ENCODE results near the gene RAB3GAP2.

Gene RAB3GAP2

DNA sequence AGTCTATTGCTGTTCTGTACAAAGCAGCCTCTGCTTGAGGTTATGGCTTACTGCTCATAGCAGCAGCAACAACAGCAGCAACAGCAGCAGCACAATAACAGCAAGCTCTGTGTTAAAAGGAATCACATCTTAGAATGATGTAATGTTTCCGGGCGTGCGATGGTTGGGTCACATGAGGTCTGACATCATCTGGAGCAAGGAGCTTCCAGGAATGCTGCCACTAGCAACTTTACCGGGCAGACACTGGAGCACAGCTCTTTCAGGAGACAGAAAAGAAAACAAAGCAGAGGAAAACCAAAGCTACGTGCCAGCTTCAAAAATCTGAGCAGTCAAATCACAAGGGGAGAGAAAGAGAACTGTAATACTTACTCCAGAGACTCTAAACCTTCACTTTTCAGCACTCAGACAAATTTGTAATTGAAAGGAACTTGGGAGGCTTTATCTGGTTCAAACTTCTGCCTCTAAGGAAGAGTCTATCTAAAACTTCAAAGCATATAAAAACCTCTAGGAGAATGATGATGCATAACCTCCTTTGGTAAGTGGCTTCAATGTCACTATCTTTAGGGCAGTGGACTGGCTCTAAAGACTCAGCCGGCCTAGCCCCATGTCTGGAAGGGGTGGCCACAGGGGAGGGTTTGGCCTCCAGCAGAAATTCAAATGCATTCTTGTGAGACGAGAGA is 28.3 kb upstream of the RAB3GAP2 start:
- Histone ChIP-seq H3K9ac (ENCODE audit: insufficient read length, low read depth) (peak overlapping the region; percentile 4), H3K9me3 (ENCODE audit: insufficient read depth, low read length) (no peaks in the 10 kb centered on the region), H3K4me1 (ENCODE audit: insufficient read depth, insufficient read length) (peaks cover 9% of the 10 kb centered on the region), H3K4me3 (ENCODE audit: insufficient read length, low read depth) (peak overlapping the region; percentile 5), H3K27me3 (ENCODE audit: insufficient read depth, insufficient read length) (no peaks in the 10 kb centered on the region), H3K36me3 (ENCODE audit: insufficient read depth, insufficient read length, low read length) (no peaks in the 10 kb centered on the region)
- DNase-seq (ENCODE audit: low read depth, low spot score) = peak; percentile 64
- TF ChIP-seq ZNF274 (IDR thresholded peaks at IDR 0.05; ENCODE audit: low read depth, low read length) = no peak
- no peak for TF ChIP-seq YY1 (IDR thresholded peaks at IDR 0.05; ENCODE audit: insufficient read depth, insufficient read length)
- no peak for TF ChIP-seq SUZ12 (IDR thresholded peaks at IDR 0.05; ENCODE audit: extremely low read depth, insufficient read depth, insufficient read length)

DNA sequence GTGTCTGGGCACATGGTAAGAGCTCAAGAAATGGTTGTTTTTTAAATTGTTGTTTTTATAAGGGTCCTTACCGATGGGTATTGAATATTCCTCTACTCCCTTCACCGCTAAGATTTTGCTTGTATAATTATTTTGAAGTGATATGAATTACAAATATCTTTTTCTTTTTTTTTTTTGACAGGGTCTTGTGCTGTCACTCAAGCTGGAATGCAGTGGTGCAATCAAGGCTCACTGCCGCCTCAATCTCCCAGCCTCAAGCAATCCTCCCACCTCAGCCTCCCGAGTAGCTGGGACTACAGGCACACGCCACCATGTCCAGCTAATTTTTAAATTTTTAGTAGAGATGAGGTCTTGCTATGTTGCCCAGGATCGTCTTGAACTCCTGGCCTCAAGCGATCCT is 27.1 kb upstream of the RAB3GAP2 start:
- Histone ChIP-seq H3K4me3 (ENCODE audit: insufficient read length, low read depth) (no peak overlapping the region), H3K4me1 (ENCODE audit: insufficient read depth, insufficient read length) (peaks cover 9% of the 10 kb centered on the region), H3K36me3 (ENCODE audit: insufficient read depth, insufficient read length, low read length) (no peaks in the 10 kb centered on the region), H3K9ac (ENCODE audit: insufficient read length, low read depth) (no peak overlapping the region), H3K9me3 (ENCODE audit: insufficient read depth, low read length) (no peaks in the 10 kb centered on the region), H3K27me3 (ENCODE audit: insufficient read depth, insufficient read length) (no peaks in the 10 kb centered on the region)
- no peak for DNase-seq (ENCODE audit: low read depth, low spot score)
- no peak for TF ChIP-seq YY1 (IDR thresholded peaks at IDR 0.05; ENCODE audit: insufficient read depth, insufficient read length)
- no peak for TF ChIP-seq SUZ12 (IDR thresholded peaks at IDR 0.05; ENCODE audit: extremely low read depth, insufficient read depth, insufficient read length)
- no peak for TF ChIP-seq ZNF274 (IDR thresholded peaks at IDR 0.05; ENCODE audit: low read depth, low read length)

- no peaks in the 10 kb centered on the region for H3K27me3 ChIP-seq (ENCODE audit: insufficient read depth, insufficient read length)
- H3K36me3 ChIP-seq (ENCODE audit: insufficient read depth, insufficient read length, low read length) = no peaks in the 10 kb centered on the region
- peaks cover 9% of the 10 kb centered on the region for H3K4me1 ChIP-seq (ENCODE audit: insufficient read depth, insufficient read length)
- no peak for TF ChIP-seq YY1 (IDR thresholded peaks at IDR 0.05; ENCODE audit: insufficient read depth, insufficient read length)
- no peak for TF ChIP-seq ZNF274 (IDR thresholded peaks at IDR 0.05; ENCODE audit: low read depth, low read length)
- no peak for TF ChIP-seq SUZ12 (IDR thresholded peaks at IDR 0.05; ENCODE audit: extremely low read depth, insufficient read depth, insufficient read length)
- no peak for DNase-seq (ENCODE audit: low read depth, low spot score)
- H3K9me3 ChIP-seq (ENCODE audit: insufficient read depth, low read length) = no peaks in the 10 kb centered on the region
- no peak overlapping the region for H3K4me3 ChIP-seq (ENCODE audit: insufficient read length, low read depth)
- H3K9ac ChIP-seq (ENCODE audit: insufficient read length, low read depth) = no peak overlapping the region
Observed at GRCh38 chr1:220298470-220299205, 26.4 kb upstream of the RAB3GAP2 start.

GRCh38 chr1:220296981-220297380 is 24.7 kb upstream of the RAB3GAP2 start:
- Histone ChIP-seq H3K27me3 (ENCODE audit: insufficient read depth, insufficient read length) (no peaks in the 10 kb centered on the region), H3K4me3 (ENCODE audit: insufficient read length, low read depth) (no peak overlapping the region), H3K9me3 (ENCODE audit: insufficient read depth, low read length) (no peaks in the 10 kb centered on the region), H3K36me3 (ENCODE audit: insufficient read depth, insufficient read length, low read length) (no peaks in the 10 kb centered on the region), H3K9ac (ENCODE audit: insufficient read length, low read depth) (no peak overlapping the region), H3K4me1 (ENCODE audit: insufficient read depth, insufficient read length) (peaks cover 9% of the 10 kb centered on the region)
- DNase-seq (ENCODE audit: low read depth, low spot score) = no peak
- no peak for TF ChIP-seq YY1 (IDR thresholded peaks at IDR 0.05; ENCODE audit: insufficient read depth, insufficient read length)

DNA sequence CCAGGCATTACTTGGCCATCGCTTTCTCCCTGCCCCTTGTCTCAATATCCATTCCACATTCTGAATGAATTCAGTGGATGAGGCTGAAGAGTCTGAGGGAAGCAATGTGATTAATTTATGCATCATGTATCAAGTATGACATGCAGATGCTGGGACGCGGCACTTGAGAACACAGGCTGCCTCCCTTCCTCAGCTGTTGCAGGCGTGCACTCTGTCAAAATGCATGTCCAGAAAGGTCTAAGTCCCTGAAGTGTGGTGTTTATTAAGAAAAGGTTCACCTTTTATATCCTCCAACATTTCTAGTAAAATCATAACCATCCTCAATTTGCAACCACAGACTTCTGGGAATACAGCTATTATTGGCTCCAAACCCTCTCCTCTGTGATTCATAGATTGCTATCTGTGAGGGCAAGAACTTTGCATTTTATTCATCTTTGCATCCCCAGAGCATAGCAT is 22.6 kb upstream of the RAB3GAP2 start:
- Histone ChIP-seq H3K9me3 (ENCODE audit: insufficient read depth, low read length) (no peaks in the 10 kb centered on the region), H3K9ac (ENCODE audit: insufficient read length, low read depth) (no peak overlapping the region), H3K4me1 (ENCODE audit: insufficient read depth, insufficient read length) (peaks cover 6% of the 10 kb centered on the region), H3K36me3 (ENCODE audit: insufficient read depth, insufficient read length, low read length) (no peaks in the 10 kb centered on the region), H3K4me3 (ENCODE audit: insufficient read length, low read depth) (no peak overlapping the region), H3K27me3 (ENCODE audit: insufficient read depth, insufficient read length) (no peaks in the 10 kb centered on the region)
- no peak for DNase-seq (ENCODE audit: low read depth, low spot score)
- TF ChIP-seq SUZ12 (IDR thresholded peaks at IDR 0.05; ENCODE audit: extremely low read depth, insufficient read depth, insufficient read length) (no peak), YY1 (IDR thresholded peaks at IDR 0.05; ENCODE audit: insufficient read depth, insufficient read length) (no peak), ZNF274 (IDR thresholded peaks at IDR 0.05; ENCODE audit: low read depth, low read length) (no peak)

DNA sequence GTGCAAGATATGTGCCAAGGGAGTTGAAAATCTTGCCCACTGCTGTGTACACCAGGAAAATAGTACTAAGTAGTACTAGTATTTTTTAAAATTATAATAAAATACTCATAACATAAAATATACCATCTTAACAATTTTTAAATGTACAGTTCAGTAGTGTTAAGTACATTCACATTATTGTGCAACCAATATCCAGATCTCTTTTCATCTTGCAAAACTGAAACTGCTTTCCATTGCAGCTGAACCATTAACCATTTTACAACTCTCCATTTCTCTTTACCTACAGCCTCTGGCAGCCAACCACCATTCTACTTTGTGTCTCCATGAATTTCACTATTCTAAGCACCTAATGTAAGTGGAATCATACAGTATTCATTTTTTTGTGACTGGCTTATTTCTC is 19.3 kb upstream of the RAB3GAP2 start:
- no peak overlapping the region for H3K4me3 ChIP-seq (ENCODE audit: insufficient read length, low read depth)
- no peaks in the 10 kb centered on the region for H3K4me1 ChIP-seq (ENCODE audit: insufficient read depth, insufficient read length)
- DNase-seq (ENCODE audit: low read depth, low spot score) = no peak
- no peaks in the 10 kb centered on the region for H3K27me3 ChIP-seq (ENCODE audit: insufficient read depth, insufficient read length)
- no peaks in the 10 kb centered on the region for H3K9me3 ChIP-seq (ENCODE audit: insufficient read depth, low read length)
- H3K9ac ChIP-seq (ENCODE audit: insufficient read length, low read depth) = no peak overlapping the region
- H3K36me3 ChIP-seq (ENCODE audit: insufficient read depth, insufficient read length, low read length) = no peaks in the 10 kb centered on the region
- TF ChIP-seq SUZ12 (IDR thresholded peaks at IDR 0.05; ENCODE audit: extremely low read depth, insufficient read depth, insufficient read length) (no peak), ZNF274 (IDR thresholded peaks at IDR 0.05; ENCODE audit: low read depth, low read length) (no peak), YY1 (IDR thresholded peaks at IDR 0.05; ENCODE audit: insufficient read depth, insufficient read length) (no peak)

DNA sequence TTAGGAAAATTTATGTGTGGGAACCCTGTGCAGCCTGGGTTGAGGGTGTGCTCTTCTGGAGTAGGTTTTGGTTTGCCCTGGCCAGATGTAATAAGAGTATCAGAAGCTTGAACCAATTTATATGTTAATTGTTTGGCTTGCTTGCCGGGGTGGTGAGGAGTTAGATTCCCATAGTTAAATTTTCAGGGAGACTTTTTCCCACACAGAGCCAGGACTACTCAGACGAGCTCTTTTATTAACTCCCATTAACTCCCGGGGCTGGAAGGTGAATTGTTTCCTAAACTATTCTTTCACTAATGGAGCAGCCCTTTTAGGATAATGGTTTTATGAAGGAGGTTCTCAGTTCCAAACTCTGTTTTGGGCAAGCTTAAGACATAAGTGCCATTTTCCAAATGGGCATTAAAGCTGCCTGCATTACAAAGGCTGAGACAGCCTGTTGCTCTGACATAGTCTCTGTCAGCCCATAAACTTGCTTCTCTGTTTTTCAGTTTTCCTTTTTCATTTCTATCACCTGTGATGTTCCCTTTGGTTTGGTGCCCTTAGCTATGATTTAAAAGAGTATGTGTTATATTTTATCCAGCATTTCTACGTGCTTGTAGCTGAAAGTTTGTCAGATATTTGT is 18.0 kb upstream of the RAB3GAP2 start:
- no peak for TF ChIP-seq ZNF274 (IDR thresholded peaks at IDR 0.05; ENCODE audit: low read depth, low read length)
- no peak for TF ChIP-seq SUZ12 (IDR thresholded peaks at IDR 0.05; ENCODE audit: extremely low read depth, insufficient read depth, insufficient read length)
- TF ChIP-seq YY1 (IDR thresholded peaks at IDR 0.05; ENCODE audit: insufficient read depth, insufficient read length) = no peak
- H3K9me3 ChIP-seq (ENCODE audit: insufficient read depth, low read length) = no peaks in the 10 kb centered on the region
- DNase-seq (ENCODE audit: low read depth, low spot score) = peak; percentile 77
- H3K4me3 ChIP-seq (ENCODE audit: insufficient read length, low read depth) = no peak overlapping the region
- H3K9ac ChIP-seq (ENCODE audit: insufficient read length, low read depth) = no peak overlapping the region
- H3K27me3 ChIP-seq (ENCODE audit: insufficient read depth, insufficient read length) = no peaks in the 10 kb centered on the region
- no peaks in the 10 kb centered on the region for H3K4me1 ChIP-seq (ENCODE audit: insufficient read depth, insufficient read length)
- no peaks in the 10 kb centered on the region for H3K36me3 ChIP-seq (ENCODE audit: insufficient read depth, insufficient read length, low read length)
